ENCODE measurements around the gene USP30. TPM values are rescaled to one million over a fixed set of nuclear protein-coding genes. Genes with fewer than 3 reads are reported as not detected.

USP30 gene
- total and polyA plus RNA-seq, 9 of the 15 experiments (the other 6 are each of a cell fraction or from before 2014, with no cell fraction given): 1.4 to 15.2 (median 7.0) TPM

- TF ChIP-seq KAT7 (CRISPR knock-in tag; IDR thresholded peaks at IDR 0.05; ENCODE audit: borderline replicate concordance) (peak; percentile 94), NFIC (IDR thresholded peaks at IDR 0.05) (0 out of 2 replicates have a peak, but pooled peaks have one; percentile 26), RBM25 (IDR thresholded peaks at IDR 0.05; ENCODE audit: low read depth, low read length, severe bottlenecking) (peak; percentile 11), CBX2 (IDR thresholded peaks at IDR 0.05; ENCODE audit: insufficient read depth, low read length, poor library complexity, severe bottlenecking) (no peak), HOXB6 (CRISPR knock-in tag; IDR thresholded peaks at IDR 0.05; ENCODE audit: borderline replicate concordance) (no peak), RBM39 (optimal IDR thresholded peaks at IDR 0.05; ENCODE audit: low read depth, low read length) (peak; percentile 4), E2F8 (IDR thresholded peaks at IDR 0.05; ENCODE audit: low read depth, partially characterized antibody) (no peak)
Measured at GRCh38 chr12:109092497-109093021, 40.2 kb downstream of the USP30 start (continued).

Data from K562 (cell line).